Gastrocnemius medialis (tissue), 4 donors: ENCODE measurements around the gene GARIN5B. TPM values are rescaled to one million over a fixed set of nuclear protein-coding genes. Genes with fewer than 3 reads are reported as not detected.

Experiments
- ATAC-seq, 2 donors: fragments of 150-250 bp; one replicate each; pipeline ENCODE4 v1.9.1; 2016
- DNase-seq, 2 donors: peaks; one replicate each; pipeline ENCODE4 v3.0.0-alpha.2; 2019
- H3K27ac ChIP-seq, 4 donors: fragments of 200-600 bp; sonication (generic); 1 replicate in 1 of 4; 2 replicates in 3 of 4; pipeline ENCODE4 v1.5.1; 2016 to 2018; ENCODE audit warnings: mild to moderate bottlenecking in 2 of 4, moderate library complexity in 1 of 4
- H3K27me3 ChIP-seq, 3 donors: fragments of 200-600 bp; sonication (generic) in 2 of 3; 1 replicate in 1 of 3; 2 replicates in 2 of 3; pipeline versions ENCODE4 v1.5.1 to v1.6.0; 2016 to 2019; ENCODE audit warnings: mild to moderate bottlenecking in 1 of 3, moderate library complexity in 1 of 3
- H3K36me3 ChIP-seq, 2 donors: fragments of 200-600 bp; sonication (generic) in 1 of 2; one replicate each; pipeline ENCODE4 v1.5.1; 2017 to 2018
- H3K4me1 ChIP-seq, 2 donors: fragments of 200-600 bp; sonication (generic) in 1 of 2; one replicate each; pipeline ENCODE4 v1.5.1; 2016 to 2017; ENCODE audit warnings: mild to moderate bottlenecking in 2 of 2
- H3K4me3 ChIP-seq, 4 donors: fragments of 200-600 bp; sonication (generic) in 3 of 4; 1 replicate in 1 of 4; 2 replicates in 3 of 4; pipeline ENCODE4 v1.5.1; 2016 to 2019; ENCODE audit warnings: mild to moderate bottlenecking in 2 of 4
- H3K9me3 ChIP-seq, 3 donors: fragments of 200-600 bp; sonication (generic) in 2 of 3; 1 replicate in 1 of 3; 2 replicates in 2 of 3; pipeline ENCODE4 v1.5.1; 2016 to 2019
- POLR2A ChIP-seq, 2 donors: fragments of 450-650 bp; IDR thresholded peaks; one replicate each; pipeline ENCODE4 v1.6.1; 2017; ENCODE audit warnings: antibody characterized with exemption in 2 of 2, mild to moderate bottlenecking in 2 of 2, moderate library complexity in 2 of 2
- in situ Hi-C, 4 donors: fragments of 200-750 bp; cut with MboI; loops; one replicate each; pipeline versions ENCODE4 v1.15.0 to v1.8.0; 2017; ENCODE audit warnings: low sequenced_read_pairs in 4 of 4
- intact Hi-C: fragments of 100-400 bp; cut with DNase I; formaldehyde crosslinking; loops from one replicate; pipeline ENCODE4 v1.15.1; 2023; ENCODE audit warnings: low total_unique reads
- total RNA-seq, 4 donors: library from RNA; depleted of rRNA; stranded (reverse); fragments of >200 nt; gene quantifications; one replicate each; pipeline versions ENCODE4 v1.1.0 to v1.2.3, GENCODE V29; 2016
- TF ChIP-seq, protein P1 (sequence below), 5 experiments: fragments of 450-650 bp in 3 of 5; fragments of 200-600 bp in 2 of 5; sonication (generic) in 2 of 5; IDR thresholded peaks in 4 of 5; conservative IDR thresholded peaks in 1 of 5; 1 replicate in 4 of 5; 2 replicates in 1 of 5; pipeline ENCODE4 v1.5.1; 2016 to 2019; ENCODE audit warnings: antibody characterized with exemption in 5 of 5, mild to moderate bottlenecking in 3 of 5, moderate library complexity in 3 of 5

Gene GARIN5B
- total RNA-seq, 4 donors from 2014 or later: not detected

DNA sequence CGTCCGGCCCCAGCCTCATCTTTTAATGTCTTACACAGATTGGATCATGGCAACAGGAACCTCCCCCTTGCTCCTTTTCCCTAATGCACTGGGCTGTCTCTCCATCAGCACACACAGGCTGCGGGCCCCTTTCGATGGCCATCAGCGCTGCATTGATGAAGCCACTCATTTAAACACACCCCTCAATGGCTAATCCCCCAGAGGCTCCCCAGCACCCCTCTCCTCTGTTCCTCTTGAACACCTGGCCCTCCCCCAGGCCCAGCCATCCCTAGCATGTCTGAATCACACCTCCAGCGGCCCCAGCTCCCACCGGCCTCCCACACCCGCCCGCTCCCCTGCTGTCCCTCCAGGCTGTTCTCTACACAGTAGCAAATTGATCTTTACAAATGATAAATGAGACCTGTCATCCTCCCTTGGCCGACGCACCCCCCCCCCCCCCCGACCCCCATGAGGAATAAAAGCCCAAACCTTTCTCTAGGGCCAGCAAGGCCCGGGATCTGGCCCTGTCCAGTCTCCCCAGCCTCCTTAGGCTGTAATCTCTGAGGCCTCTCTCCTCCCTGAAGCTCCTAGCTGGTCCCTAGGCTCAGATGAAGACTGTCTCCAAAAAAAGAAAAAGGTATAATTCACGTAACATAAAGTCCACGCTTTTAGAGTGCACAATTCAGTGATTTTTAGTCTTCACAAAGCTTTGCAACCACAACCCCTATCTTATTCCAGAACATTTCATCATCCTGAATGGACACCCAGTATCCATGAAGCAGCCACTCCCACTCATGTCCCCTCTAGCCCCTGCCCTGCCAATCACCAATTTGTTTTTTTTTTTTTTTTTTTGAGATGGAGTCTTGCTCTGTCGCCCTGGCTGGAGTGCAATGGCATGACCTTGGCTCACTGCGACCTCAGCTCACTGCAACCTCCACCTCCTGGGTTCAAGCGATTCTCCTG, 30.0 kb upstream of the GARIN5B start:
- no peak overlapping the region for H3K27ac ChIP-seq
- H3K9me3 ChIP-seq: no peaks in the 10 kb centered on the region
- no peak overlapping the region for H3K4me3 ChIP-seq
- no peaks in the 10 kb centered on the region for H3K27me3 ChIP-seq
- intact Hi-C loops (no loop called here), in situ Hi-C loops (no loop called here)
- TF ChIP-seq, protein P1, sequence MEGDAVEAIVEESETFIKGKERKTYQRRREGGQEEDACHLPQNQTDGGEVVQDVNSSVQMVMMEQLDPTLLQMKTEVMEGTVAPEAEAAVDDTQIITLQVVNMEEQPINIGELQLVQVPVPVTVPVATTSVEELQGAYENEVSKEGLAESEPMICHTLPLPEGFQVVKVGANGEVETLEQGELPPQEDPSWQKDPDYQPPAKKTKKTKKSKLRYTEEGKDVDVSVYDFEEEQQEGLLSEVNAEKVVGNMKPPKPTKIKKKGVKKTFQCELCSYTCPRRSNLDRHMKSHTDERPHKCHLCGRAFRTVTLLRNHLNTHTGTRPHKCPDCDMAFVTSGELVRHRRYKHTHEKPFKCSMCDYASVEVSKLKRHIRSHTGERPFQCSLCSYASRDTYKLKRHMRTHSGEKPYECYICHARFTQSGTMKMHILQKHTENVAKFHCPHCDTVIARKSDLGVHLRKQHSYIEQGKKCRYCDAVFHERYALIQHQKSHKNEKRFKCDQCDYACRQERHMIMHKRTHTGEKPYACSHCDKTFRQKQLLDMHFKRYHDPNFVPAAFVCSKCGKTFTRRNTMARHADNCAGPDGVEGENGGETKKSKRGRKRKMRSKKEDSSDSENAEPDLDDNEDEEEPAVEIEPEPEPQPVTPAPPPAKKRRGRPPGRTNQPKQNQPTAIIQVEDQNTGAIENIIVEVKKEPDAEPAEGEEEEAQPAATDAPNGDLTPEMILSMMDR (IDR thresholded peaks at IDR 0.05 in 4 of 5, conservative IDR thresholded peaks at IDR 0.05 in 1 of 5): no peak
- TF ChIP-seq POLR2A (IDR thresholded peaks at IDR 0.05): no peak
- DNase-seq (no peak), ATAC-seq (no peak)
- peaks cover 0 to 19% of the 10 kb centered on the region in 2 donors for H3K36me3 ChIP-seq
- peaks cover 0 to 9% of the 10 kb centered on the region in 2 donors for H3K4me1 ChIP-seq

GRCh38 chr19:55391702-55392615, 28.9 kb upstream of the GARIN5B start:
- H3K9me3 ChIP-seq: no peaks in the 10 kb centered on the region
- ATAC-seq (peak in 1 of 2 donors; percentile 46), DNase-seq (no peak)
- peaks cover 0 to 28% of the 10 kb centered on the region in 2 donors for H3K36me3 ChIP-seq
- in situ Hi-C loops (no loop called here), intact Hi-C loops (no loop called here)
- TF ChIP-seq, protein P1 (IDR thresholded peaks at IDR 0.05 in 4 of 5, conservative IDR thresholded peaks at IDR 0.05 in 1 of 5): no peak
- no peak for TF ChIP-seq POLR2A (IDR thresholded peaks at IDR 0.05)
- no peak overlapping the region for H3K4me3 ChIP-seq
- no peaks in the 10 kb centered on the region for H3K27me3 ChIP-seq
- H3K27ac ChIP-seq: peak overlapping the region in 1 of 4 donors; percentile 35
- H3K4me1 ChIP-seq: peaks cover 6 to 18% of the 10 kb centered on the region in 2 donors

DNA sequence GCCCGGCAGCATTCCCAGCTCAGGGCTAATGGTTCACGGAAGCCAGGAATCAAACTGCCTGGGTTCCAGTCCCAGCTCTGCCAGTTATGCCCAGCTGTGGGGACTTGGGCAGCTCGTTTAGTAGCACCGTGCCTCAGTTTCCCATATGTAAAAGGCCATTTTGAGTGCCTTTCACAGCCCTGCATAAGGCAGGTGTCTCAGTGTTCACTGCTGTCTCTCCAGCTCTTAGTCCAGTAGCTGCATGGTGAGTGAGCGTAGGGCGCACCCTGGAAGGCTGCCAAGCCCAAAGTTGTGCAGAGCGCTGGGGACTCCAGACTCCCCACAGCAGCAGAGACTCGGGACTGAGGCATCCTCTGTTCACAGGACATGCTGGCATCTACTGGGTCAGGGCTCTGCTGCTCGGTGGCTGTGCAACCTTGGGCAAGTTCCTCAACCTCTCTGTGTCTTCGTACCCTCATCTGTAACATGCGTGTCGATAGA, 28.2 kb upstream of the GARIN5B start:
- ATAC-seq: no peak
- DNase-seq: no peak

DNA sequence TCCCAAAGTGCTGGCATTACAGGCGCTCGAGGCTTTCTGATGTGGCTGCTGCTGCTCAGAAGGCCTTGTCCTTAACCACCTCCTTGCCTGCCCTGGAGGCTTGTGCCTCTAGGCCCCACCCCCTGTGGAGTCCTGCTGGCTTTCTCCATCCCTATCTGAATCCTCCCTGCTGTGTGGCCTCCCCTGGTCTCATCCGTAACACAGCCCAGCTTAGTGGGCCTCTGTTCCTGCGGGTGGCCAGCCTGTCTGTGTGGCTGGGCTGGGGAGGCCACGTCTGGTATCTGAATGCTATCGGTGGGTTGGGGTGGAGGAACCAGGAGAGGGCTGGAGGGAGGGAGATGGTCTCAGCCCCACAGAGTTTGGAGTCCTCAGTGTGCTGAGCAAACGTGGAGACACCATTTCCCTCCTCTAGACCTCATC, 27.4 kb upstream of the GARIN5B start:
- Histone ChIP-seq H3K36me3 (peaks cover 0 to 28% of the 10 kb centered on the region in 2 donors), H3K27ac (no peak overlapping the region), H3K4me1 (peaks cover 12 to 25% of the 10 kb centered on the region in 2 donors), H3K27me3 (no peaks in the 10 kb centered on the region), H3K9me3 (no peaks in the 10 kb centered on the region), H3K4me3 (no peak overlapping the region)
- intact Hi-C loops (no loop called here), in situ Hi-C loops (no loop called here)
- ATAC-seq (no peak), DNase-seq (no peak)
- TF ChIP-seq POLR2A (IDR thresholded peaks at IDR 0.05): no peak
- TF ChIP-seq, protein P1 (IDR thresholded peaks at IDR 0.05 in 4 of 5, conservative IDR thresholded peaks at IDR 0.05 in 1 of 5): no peak

More for the DNA sequence above, 28.2 kb upstream of the GARIN5B start:
- H3K4me3 ChIP-seq: no peak overlapping the region
- H3K27me3 ChIP-seq: no peaks in the 10 kb centered on the region
- H3K4me1 ChIP-seq: peaks cover 12 to 25% of the 10 kb centered on the region in 2 donors
- in situ Hi-C loops: no loop called here
- no peaks in the 10 kb centered on the region for H3K9me3 ChIP-seq
- peak overlapping the region in 1 of 4 donors; percentile 35 for H3K27ac ChIP-seq
- H3K36me3 ChIP-seq: peaks cover 0 to 28% of the 10 kb centered on the region in 2 donors
- TF ChIP-seq POLR2A (IDR thresholded peaks at IDR 0.05): no peak
- TF ChIP-seq, protein P1 (IDR thresholded peaks at IDR 0.05 in 4 of 5, conservative IDR thresholded peaks at IDR 0.05 in 1 of 5): no peak
- intact Hi-C loops: no loop called here
